Vagina (tissue), 2 donors: ENCODE data around the gene F10. TPM values are rescaled to one million over a fixed set of nuclear protein-coding genes. Genes with fewer than 3 reads are reported as not detected.

Experiments used
- DNase-seq, 2 donors: peaks; one replicate each; pipeline ENCODE4 v3.0.0-alpha.2; 2017; ENCODE audit errors: extremely low spot score in 2 of 2
- H3K27ac ChIP-seq: fragments of 200-600 bp; sonication (generic); one replicate; pipeline ENCODE4 v1.5.1; 2019
- H3K27me3 ChIP-seq: fragments of 200-600 bp; sonication (generic); one replicate; pipeline ENCODE4 v1.5.1; 2019
- H3K36me3 ChIP-seq, 2 donors: fragments of 200-600 bp; sonication (generic); one replicate each; pipeline ENCODE4 v1.5.1; 2017 to 2019
- H3K4me1 ChIP-seq: fragments of 200-600 bp; sonication (generic); one replicate; pipeline ENCODE4 v1.5.1; 2019
- H3K4me3 ChIP-seq, 2 donors: fragments of 200-600 bp; sonication (generic); 1 replicate in 1 of 2; 2 replicates in 1 of 2; pipeline ENCODE4 v1.5.1; 2016 to 2019
- H3K9me3 ChIP-seq: fragments of 200-600 bp; sonication (generic); one replicate; pipeline ENCODE4 v1.5.1; 2019
- CTCF ChIP-seq, 3 experiments: fragments of 450-650 bp in 2 of 3; fragments of 200-600 bp in 1 of 3; sonication (generic) in 1 of 3; IDR thresholded peaks; one replicate each; pipeline ENCODE4 v1.5.1; 2017 to 2019; ENCODE audit warnings: antibody characterized with exemption in 3 of 3, mild to moderate bottlenecking in 2 of 3, moderate library complexity in 2 of 3
- POLR2A ChIP-seq, 2 donors: fragments of 450-650 bp; IDR thresholded peaks; one replicate each; pipeline ENCODE4 v1.6.1; 2017; ENCODE audit warnings: antibody characterized with exemption in 2 of 2, mild to moderate bottlenecking in 2 of 2, moderate library complexity in 2 of 2
- POLR2AphosphoS5 ChIP-seq, 2 donors: sonication (generic); formaldehyde crosslinking; IDR thresholded peaks; one replicate each; pipeline ENCODE4 v1.9.0; 2017; ENCODE audit warnings: antibody characterized with exemption in 2 of 2, mild to moderate bottlenecking in 2 of 2, low read depth in 1 of 2; ENCODE audit not compliant: insufficient read depth in 1 of 2
- intact Hi-C: fragments of 100-400 bp; cut with DNase I; formaldehyde crosslinking; loops from one replicate; pipeline ENCODE4 v1.15.1; 2023
- total RNA-seq: library from RNA; depleted of rRNA; stranded (reverse); fragments of >200 nt; gene quantifications from one replicate; pipeline ENCODE4 v1.2.3, GENCODE V29; 2016

The F10 gene
- total RNA-seq, 1 donor from 2014 or later: 16.7 TPM

GRCh38 chr13:113116206-113116800 is 6.3 kb upstream of the F10 start:
- no peak for DNase-seq

GRCh38 chr13:113116871-113117271 is 5.7 kb upstream of the F10 start:
- no peaks in the 10 kb centered on the region for H3K9me3 ChIP-seq
- H3K27me3 ChIP-seq: no peaks in the 10 kb centered on the region
- H3K4me3 ChIP-seq: no peak overlapping the region
- no peaks in the 10 kb centered on the region for H3K36me3 ChIP-seq
- intact Hi-C loops: no loop called here
- DNase-seq: no peak
- no peak overlapping the region for H3K27ac ChIP-seq
- H3K4me1 ChIP-seq: peaks cover under 1% of the 10 kb centered on the region
- TF ChIP-seq POLR2AphosphoS5 (IDR thresholded peaks at IDR 0.05; ENCODE audit: insufficient read depth in 1 of 2, low read depth in 1 of 2): no peak
- TF ChIP-seq CTCF (IDR thresholded peaks at IDR 0.05): no peak
- no peak for TF ChIP-seq POLR2A (IDR thresholded peaks at IDR 0.05)

More at GRCh38 chr13:113116206-113116800, 6.3 kb upstream of the F10 start:
- no peaks in the 10 kb centered on the region for H3K9me3 ChIP-seq
- H3K27me3 ChIP-seq: no peaks in the 10 kb centered on the region
- H3K4me1 ChIP-seq: no peaks in the 10 kb centered on the region
- no peaks in the 10 kb centered on the region for H3K36me3 ChIP-seq
- intact Hi-C loops: no loop called here
- TF ChIP-seq CTCF (IDR thresholded peaks at IDR 0.05): no peak
- no peak for TF ChIP-seq POLR2A (IDR thresholded peaks at IDR 0.05)
- TF ChIP-seq POLR2AphosphoS5 (IDR thresholded peaks at IDR 0.05; ENCODE audit: insufficient read depth in 1 of 2, low read depth in 1 of 2): no peak
- no peak overlapping the region for H3K4me3 ChIP-seq
- H3K27ac ChIP-seq: no peak overlapping the region

GRCh38 chr13:113117335-113117872 is 5.2 kb upstream of the F10 start:
- intact Hi-C loops: no loop called here
- no peaks in the 10 kb centered on the region for H3K27me3 ChIP-seq

GRCh38 chr13:113117911-113118260 is 4.7 kb upstream of the F10 start:
- H3K27ac ChIP-seq: no peak overlapping the region
- H3K27me3 ChIP-seq: no peaks in the 10 kb centered on the region
- peaks cover 5% of the 10 kb centered on the region for H3K4me1 ChIP-seq
- no peak for DNase-seq
- H3K36me3 ChIP-seq: no peaks in the 10 kb centered on the region
- no peak overlapping the region for H3K4me3 ChIP-seq
- H3K9me3 ChIP-seq: no peaks in the 10 kb centered on the region
- TF ChIP-seq POLR2A (IDR thresholded peaks at IDR 0.05) (no peak), POLR2AphosphoS5 (IDR thresholded peaks at IDR 0.05; ENCODE audit: insufficient read depth in 1 of 2, low read depth in 1 of 2) (no peak), CTCF (IDR thresholded peaks at IDR 0.05) (no peak)
- intact Hi-C loops: no loop called here

More at GRCh38 chr13:113117335-113117872, 5.2 kb upstream of the F10 start:
- Histone ChIP-seq H3K4me3 (no peak overlapping the region), H3K36me3 (no peaks in the 10 kb centered on the region), H3K9me3 (no peaks in the 10 kb centered on the region), H3K27ac (no peak overlapping the region), H3K4me1 (peaks cover 5% of the 10 kb centered on the region)
- no peak for DNase-seq
- TF ChIP-seq POLR2A (IDR thresholded peaks at IDR 0.05) (no peak), POLR2AphosphoS5 (IDR thresholded peaks at IDR 0.05; ENCODE audit: insufficient read depth in 1 of 2, low read depth in 1 of 2) (no peak), CTCF (IDR thresholded peaks at IDR 0.05) (no peak)

GRCh38 chr13:113118261-113119021 is 4.2 kb upstream of the F10 start:
- intact Hi-C loops: no loop called here
- Histone ChIP-seq H3K9me3 (no peaks in the 10 kb centered on the region), H3K36me3 (no peaks in the 10 kb centered on the region), H3K4me1 (peaks cover 5% of the 10 kb centered on the region), H3K27ac (no peak overlapping the region), H3K4me3 (no peak overlapping the region), H3K27me3 (no peaks in the 10 kb centered on the region)
- TF ChIP-seq CTCF (IDR thresholded peaks at IDR 0.05): no peak
- no peak for TF ChIP-seq POLR2AphosphoS5 (IDR thresholded peaks at IDR 0.05; ENCODE audit: insufficient read depth in 1 of 2, low read depth in 1 of 2)
- TF ChIP-seq POLR2A (IDR thresholded peaks at IDR 0.05): no peak
- DNase-seq: peak in 1 of 2 donors; percentile 71
